GDM1 (cell line): ENCODE results near the gene NPAS3.
A peak's percentile ranks its signal among the peaks of the same experiment; 100 is the strongest.

Experiments used
- DNase-seq: peaks from one replicate; lab custom pipeline; 2025; lab: John Stamatoyannopoulos, UW

NPAS3 gene

GRCh38 chr14:33556382-33557121, 617.9 kb downstream of the NPAS3 start:
- DNase-seq = no peak

GRCh38 chr14:33560718-33561431, 622.2 kb downstream of the NPAS3 start:
- no peak for DNase-seq

GRCh38 chr14:33561488-33562175, 623.0 kb downstream of the NPAS3 start:
- no peak for DNase-seq

GRCh38 chr14:33563191-33563900, 624.7 kb downstream of the NPAS3 start:
- no peak for DNase-seq

GRCh38 chr14:33563901-33564197, 625.2 kb downstream of the NPAS3 start:
- no peak for DNase-seq

- DNase-seq = peak; percentile 7
Observed at GRCh38 chr14:33564774-33565630, 626.3 kb downstream of the NPAS3 start.

GRCh38 chr14:33566082-33566481, 627.4 kb downstream of the NPAS3 start:
- DNase-seq = no peak

GRCh38 chr14:33567023-33567728, 628.5 kb downstream of the NPAS3 start:
- DNase-seq = no peak

- no peak for DNase-seq
Observed at GRCh38 chr14:33567731-33568130, 629.1 kb downstream of the NPAS3 start.

GRCh38 chr14:33568935-33569579, 630.4 kb downstream of the NPAS3 start:
- no peak for DNase-seq

- no peak for DNase-seq
Observed at GRCh38 chr14:33569821-33570687, 631.4 kb downstream of the NPAS3 start.

- no peak for DNase-seq
Observed at GRCh38 chr14:33570694-33571310, 632.1 kb downstream of the NPAS3 start.

- DNase-seq = no peak
Observed at GRCh38 chr14:33573301-33573880, 634.7 kb downstream of the NPAS3 start.

GRCh38 chr14:33576014-33576413, 637.3 kb downstream of the NPAS3 start:
- DNase-seq = no peak

- no peak for DNase-seq
Observed at GRCh38 chr14:33578461-33579216, 640.0 kb downstream of the NPAS3 start.

GRCh38 chr14:33580231-33580749, 641.6 kb downstream of the NPAS3 start:
- no peak for DNase-seq

- no peak for DNase-seq
Observed at GRCh38 chr14:33580841-33581240, 642.2 kb downstream of the NPAS3 start.

- no peak for DNase-seq
Observed at GRCh38 chr14:33584697-33585096, 646.0 kb downstream of the NPAS3 start.
